CD4-positive, alpha-beta T cell treated with Interferon alpha-2 for 1 hour (primary cell): ENCODE data around the gene DPM3.
"Not testable (repeated sequence)": the region's sequence is repeated elsewhere in the genome, so short reads cannot be mapped to it uniquely, and the experiment has no call there.

Experiments used
- DNase-seq, 2 donors: peaks; one replicate each; pipeline ENCODE4 v3.0.0-alpha.2; 2020 to 2022

Gene DPM3

DNA sequence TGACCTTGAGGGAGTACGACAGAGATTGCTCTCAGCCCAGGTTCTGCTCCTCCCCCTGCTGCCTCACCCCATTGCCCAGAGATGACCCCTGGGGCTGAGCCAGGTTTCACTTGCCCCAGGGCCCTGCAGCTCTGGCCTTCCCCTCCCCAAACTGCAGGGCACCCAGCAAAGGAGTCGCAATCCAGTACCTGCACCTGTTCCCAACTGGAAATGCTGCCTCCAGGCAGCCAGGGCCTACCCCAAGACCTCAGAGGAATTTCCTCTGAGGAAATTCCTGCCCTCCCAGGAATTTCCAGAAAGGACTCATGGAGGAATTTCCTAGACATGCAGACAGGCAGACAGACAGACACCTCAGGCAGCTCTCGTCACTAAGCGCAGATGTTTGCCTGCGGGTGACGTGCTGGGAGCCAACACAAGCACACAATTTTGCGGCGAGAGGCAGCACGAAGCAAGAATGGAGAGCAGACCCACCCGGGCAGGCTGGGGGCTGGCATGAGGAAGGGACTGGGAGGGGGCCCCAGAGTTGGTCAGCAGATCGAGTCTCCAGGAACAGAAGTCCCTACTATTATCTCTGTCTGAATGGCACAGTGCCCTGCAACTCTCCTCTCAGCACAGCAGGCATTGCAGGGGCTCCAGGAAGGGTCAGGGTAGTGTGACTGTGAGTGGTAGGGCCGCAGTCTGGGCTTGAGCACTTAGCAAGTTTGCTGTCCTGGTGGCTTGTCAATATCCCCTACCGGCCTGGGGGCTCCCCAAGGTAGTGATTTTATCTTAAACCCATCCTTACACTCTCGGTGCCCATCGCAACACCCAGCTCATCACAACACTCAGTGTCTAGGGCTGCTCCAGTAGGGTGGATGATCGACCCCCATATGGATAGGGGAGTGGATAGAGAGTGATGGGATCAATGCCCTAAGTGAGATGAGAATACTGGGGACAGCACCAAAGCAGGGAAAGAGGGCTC, 15.5 kb downstream of the DPM3 start:
- DNase-seq: no peak

DNA sequence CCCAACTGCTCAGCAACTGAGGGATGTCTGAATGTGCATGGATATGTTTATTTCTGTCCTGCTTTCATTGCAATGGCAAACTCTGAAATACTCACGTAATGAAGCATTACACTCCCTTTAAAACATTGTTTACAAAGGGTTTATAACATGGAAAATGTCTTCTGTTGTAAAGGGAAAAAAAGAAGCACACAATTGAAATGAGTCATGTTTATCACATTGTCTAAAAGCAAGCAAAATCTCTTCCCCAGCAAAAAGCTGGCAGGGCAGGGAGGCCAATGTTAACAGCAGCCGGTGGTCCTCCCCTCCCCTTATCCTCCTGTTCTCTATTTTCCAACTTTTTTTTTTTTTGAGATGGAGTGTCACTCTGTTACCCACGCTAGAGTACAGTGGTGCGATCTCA, 16.5 kb downstream of the DPM3 start:
- DNase-seq: no peak

DNA sequence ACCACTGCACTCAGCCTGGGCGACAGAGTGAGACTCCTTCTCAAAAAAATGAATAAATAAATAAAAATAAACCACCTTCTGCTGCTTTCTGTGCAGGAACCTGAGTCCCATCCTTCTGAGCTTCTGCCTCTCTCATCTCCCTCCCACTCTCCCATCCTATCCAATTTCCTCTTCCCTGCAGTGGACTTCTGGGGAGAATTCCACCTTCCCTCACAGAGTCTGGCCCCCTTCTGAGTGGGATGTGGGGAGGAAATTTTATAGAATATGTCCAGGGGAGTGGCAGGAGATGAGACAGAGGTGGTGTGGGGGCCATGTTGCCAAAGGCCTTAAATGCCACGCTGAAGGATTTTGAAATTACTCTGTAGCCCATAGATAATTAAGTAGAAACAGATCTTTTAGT, 18.0 kb downstream of the DPM3 start:
- DNase-seq: no peak

DNA sequence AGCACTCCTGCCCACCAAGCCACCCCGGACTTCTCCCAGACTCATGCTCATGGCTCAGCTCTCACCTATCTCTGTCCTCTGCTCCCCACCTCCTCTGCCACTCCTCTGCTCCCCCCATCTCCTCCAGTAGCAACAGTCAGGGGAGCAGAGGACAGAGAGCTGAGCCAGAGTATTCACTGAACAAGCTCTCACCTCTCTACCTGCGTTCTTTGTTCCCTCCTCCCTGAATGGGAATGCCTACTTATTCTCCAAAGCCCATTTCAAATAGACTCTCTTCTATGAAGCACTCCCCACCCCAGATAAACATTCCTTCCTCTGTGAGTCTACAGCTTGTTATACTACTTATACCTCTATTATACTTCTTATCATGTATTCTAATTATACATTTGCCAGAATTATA, 19.1 kb downstream of the DPM3 start:
- no peak for DNase-seq

DNA sequence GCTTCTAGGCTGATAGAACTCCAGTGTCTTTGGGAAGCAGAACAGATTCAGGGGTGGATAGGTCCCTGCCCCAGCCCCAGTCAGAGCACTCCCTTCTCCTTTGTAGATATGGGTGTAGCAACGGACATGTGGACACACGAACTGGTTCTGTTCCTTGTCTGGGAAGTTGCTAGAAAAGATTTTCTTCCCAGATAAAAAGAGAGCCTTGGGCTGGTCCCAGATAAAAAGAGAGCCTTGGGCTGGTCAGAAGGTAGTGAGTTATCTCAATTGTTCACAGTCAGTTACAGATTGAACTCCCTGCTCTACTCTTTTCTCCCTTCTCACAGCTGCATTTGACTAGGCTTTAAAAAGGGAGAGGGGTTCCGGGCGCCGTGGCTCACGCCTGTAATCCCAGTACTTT, 20.1 kb downstream of the DPM3 start:
- no peak for DNase-seq

DNA sequence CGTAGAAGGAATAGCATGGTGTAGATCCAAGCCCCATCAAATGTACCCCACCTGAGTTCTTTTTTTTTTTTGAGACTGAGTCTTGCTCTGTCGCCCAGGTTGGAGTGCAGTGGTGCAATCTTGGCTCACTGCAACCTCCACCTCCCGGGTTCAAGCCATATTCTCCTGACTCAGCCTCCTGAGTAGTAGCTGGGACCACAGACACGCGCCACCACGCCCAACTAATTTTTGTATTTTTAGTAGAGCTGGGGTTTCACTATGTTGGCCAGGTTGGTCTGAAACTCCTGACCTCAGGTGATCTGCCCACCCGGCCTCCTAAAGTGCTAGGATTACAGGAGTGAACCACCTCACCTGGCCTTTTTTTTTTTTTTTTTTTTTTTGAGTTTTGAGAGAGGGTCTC, 22.2 kb downstream of the DPM3 start:
- not testable (repeated sequence) for DNase-seq

DNA sequence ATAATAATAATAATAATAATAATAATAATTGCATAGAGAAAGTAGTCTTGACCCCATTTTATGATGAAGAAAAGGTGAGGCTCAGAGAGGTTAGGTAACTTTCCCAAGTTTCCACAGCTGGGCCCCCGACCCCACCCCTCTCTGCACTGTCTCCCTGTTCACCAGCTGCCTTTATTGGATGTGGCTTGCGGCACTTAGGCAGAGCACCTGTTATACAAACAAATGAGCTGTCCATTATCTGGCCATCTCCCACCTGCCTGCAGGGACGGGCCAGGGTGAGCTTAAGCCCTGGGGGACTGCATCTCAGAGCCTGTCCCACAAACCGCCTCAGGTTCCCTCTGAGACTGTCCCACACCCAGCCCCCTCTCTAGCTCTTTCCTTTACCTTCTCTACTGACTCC, 22.7 kb downstream of the DPM3 start:
- no peak for DNase-seq

DNA sequence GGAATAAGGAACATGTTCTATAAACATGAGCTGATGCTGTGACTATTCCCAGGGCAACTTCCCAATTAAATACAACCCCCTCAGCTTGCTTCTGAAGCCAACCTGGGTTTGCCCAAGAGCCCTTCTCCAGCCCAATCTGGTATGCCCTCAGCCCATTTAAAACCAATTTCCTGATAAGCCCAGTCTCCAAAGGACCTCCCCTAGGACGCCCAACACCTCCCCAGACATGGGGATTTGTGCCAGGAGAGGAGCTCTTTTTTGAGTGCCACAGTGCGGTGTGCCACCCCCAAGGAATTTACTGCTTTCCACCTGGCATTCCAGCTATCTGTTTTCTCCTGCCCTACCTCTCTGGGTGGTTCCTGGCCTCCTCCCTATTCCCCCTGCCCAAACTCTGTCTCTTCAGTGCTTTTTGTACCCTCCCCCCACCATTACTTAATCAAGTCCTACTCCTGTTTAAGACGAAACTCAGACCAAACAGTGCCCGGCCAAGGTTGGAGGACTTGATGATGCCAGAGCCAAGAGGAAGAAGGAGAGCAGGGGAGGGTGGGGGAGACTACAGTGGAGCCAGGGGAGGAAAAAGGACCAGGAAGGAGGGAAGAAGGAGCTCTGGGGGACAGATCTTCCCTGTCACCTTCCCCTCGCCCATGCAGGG, 24.1 kb downstream of the DPM3 start:
- no peak for DNase-seq

DNA sequence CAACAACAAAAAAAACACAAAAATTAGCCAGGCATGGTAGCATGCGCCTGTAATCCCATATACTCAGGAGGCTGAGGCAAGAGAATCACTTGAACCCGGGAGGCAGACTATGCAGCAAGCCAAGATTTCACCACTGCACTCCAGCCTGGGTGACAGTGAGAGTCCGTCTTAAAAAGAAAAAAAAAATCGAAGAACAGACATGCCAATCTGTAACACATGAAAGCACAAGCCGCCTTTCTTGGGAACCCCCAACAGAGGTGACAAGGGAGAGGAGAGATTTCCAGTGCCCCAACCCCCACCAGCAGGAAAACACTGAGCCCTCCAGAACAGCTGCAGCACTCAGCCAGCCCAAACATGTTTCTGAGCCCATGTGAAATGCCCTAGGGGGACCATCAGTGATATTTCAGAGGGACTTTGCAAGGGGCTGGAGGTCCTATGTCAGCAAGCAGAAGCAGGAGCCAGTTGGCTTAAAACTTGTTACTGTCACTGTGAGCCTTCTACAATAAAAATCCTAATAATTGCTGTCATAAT, 26.8 kb downstream of the DPM3 start:
- DNase-seq: no peak

DNA sequence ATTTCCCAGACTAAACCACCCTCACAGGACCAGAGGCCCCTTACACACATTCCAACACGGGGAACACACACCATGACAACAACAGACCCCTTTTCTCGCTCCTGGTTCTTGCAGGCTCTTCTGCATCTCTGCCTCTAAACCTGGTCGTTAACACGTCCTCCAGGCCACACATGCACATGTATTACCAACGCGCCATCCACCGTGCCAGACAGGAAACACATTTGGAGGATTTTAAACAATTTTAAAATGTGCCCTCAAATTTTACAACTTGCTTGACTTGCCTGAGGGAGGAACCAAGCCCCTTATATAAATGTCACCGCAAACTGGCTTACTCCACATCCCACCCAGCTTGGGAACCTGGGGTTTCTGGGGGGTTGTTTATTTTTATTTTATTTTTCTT, 29.5 kb downstream of the DPM3 start:
- no peak for DNase-seq

DNA sequence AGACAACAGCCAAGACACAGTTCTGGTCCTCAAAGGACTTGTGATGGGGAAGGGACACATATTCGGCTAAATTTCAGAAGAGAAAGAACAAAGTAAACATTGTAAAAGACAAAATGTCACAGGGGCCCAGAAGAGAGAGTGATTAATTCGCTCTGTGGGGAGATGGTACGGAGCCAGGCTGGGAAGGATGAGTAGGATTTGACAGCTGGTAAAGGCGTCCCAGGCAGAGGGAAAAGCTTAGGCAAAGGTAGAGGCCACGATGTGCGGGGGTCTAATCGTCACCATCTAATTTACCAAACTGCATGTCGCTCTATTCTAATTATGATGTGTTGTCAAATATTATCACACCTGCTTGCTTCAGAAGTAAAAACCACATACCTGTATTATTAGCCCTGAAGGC, 29.9 kb downstream of the DPM3 start:
- no peak for DNase-seq

DNA sequence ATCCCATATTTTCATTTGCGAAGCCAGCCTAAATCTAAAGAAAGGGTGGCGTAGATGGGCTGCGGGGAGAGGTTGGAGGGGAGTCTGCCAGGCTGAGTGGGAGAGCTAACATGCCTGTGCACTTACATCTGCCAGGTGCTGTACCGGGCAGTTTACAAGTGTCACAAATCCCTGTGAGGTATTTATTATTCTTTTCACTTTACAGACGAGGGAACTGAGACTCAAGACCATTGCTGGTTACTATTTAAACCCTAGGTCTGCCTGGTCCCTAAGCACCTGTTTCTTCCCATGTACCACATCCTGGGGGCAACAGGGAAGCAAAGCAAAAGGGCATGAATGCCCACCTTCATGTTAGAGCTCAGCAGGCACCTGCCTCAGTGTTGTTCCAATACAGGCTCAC, 32.0 kb downstream of the DPM3 start:
- DNase-seq: no peak

DNA sequence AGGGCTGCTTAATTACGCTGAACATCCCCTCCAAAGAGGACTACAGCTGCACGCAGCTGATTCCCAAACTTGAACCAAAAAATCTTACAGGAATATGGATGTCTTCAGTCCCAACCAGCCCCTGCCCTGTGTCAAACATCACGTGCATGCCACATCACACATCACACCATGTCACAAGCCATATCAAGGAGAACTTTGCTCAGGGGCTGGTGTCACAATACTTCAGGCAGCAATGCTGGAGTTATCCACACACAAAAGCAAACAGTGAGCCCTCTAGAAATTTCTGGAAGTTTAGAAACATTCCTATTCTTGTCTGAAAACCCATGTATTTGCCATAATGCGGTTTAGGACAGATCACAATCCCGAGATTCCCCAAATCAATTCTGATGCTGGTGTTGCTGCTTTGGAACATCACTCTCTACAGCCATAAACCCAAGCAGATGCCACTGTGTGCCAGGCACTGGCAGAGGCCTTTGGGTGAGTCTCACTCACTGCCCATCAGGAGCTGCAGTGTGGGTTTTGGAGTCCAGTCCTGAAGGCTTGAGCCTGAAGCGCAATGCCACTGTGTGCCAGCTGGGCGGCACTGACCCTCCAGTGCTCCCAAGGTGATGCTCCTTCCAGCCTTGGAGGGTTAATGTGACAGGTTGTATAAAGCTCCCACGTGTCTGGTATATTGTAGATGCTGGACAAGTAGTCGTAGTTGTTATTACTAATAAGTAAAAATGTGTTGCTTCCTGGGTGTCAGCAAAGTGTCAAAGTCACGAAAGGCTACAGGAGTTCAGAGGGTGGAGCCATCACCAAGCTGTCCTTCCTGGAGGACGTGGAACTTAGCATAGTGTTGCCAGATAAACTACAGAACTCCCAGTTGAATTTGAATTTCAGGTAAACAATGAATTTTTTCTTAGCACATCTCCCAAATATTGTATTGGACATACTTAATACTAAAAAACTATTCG, 32.7 kb downstream of the DPM3 start:
- DNase-seq: no peak

DNA sequence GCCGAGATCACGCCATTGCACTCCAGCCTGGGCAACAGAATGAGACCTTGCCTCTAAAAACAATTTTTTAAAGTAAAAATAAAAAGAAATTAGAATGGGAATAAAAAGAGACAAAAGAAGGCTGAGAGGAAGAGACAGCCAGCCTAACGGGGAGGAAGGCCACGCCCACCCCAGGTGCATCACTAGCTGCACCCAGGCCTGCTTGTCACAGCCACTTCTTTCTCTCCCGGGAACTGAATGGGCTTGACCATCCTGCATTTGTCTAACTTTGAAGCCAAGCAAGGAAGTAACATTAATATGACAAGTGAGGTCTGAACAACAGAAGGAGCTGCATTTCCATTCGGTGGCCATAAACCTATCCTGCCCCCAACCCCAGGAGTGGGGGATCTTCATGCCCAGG, 33.5 kb downstream of the DPM3 start:
- DNase-seq: no peak

DNA sequence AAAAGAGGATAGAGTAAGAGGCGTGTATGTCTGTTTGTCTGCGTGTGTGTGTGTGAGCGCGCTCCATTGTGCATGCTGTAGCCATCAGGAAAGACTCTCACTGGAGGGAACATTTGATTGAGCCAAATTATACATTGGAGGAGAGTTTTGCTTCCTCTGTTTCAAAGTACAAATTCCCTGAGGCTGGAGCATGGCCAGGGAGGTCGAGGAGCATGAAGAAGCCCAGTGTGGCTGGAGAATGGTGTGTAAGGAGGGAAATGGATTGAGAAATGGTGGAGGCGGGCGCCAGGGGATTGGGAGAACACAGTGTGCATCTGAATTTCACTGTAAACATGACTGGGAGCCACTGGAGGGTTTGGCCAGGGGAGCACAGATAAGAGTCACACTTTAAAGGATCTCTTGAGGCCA, 34.7 kb downstream of the DPM3 start:
- DNase-seq: no peak

DNA sequence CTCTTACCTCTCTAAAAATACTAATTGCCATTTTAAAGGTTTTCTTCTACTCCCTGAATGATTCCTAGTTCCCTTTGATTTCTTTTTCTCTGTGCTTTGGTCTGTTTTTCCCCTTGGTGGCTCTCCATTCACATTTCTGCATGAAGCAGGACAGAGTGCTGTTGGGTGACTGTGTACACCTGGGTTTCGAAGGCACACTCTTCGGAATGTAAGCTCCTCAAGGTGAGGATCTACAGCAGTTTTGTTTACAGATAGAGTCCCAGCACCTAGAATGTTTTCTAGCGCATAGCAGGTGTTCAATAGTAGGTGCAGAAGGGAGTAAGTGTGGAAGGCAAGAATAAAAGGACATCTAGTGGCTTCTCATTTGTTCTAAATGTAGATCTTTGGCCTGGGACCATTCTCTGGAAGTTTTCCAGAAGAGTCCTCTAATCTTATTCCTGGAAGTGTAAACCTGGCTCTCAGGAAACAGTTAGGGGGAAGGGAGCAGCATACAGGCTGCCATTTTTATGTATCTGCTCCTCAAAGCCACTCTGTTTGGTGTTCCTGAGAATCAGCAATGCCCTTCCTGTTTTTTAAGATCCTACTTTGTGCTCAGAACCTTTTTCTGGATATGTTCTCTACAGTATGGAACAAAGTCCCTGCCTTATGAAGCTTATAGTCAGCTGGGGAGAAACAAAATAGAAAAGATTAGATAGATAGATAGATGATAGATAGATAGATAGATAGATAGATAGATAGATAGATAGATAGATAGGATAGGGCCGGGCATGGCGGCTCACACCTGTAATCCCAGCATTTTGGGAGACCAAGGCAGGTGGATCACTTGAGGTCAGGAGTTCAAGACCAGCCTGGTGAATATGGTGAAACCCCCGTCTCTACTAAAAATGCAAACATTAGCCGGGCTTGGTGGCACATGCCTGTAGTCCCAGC, 35.5 kb downstream of the DPM3 start:
- DNase-seq: no peak

DNA sequence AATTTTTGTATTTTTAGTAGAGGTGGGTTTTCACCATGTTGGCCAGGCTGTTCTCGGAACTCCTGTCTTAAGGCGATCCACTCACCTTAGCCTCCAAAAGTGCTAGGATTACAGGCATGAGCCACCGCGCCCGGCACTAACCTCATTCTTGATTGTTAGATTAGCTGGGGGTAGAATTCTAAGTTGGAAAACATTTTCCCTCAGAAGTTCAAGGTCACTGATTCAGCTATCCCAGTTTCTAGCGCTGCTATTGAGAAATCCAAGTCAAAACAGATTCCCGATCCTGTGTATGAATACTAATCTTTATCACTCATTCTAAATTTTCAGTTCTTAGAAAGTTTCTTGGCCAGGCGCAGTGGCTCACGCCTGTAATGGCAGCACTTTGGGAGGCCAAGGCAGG, 37.0 kb downstream of the DPM3 start:
- no peak for DNase-seq

DNA sequence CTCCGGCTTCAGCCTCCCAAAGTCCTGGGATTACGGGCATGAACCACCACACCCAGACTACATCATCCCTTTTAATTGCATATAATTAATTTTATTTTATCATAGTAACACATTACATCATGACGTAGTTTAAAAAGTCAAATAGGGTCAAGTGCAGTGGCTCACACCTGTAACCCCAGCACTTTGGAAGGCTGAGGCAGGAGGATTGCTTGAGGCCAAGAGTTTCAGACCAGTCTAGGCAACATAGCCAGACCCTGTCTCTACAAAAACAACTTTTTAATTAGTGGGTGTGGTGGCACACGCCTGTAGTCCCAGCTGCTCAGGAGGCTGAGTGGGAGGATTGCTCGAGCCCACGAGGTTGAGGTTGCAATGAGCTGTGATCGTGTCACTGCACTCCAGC, 41.0 kb downstream of the DPM3 start:
- no peak for DNase-seq

DNA sequence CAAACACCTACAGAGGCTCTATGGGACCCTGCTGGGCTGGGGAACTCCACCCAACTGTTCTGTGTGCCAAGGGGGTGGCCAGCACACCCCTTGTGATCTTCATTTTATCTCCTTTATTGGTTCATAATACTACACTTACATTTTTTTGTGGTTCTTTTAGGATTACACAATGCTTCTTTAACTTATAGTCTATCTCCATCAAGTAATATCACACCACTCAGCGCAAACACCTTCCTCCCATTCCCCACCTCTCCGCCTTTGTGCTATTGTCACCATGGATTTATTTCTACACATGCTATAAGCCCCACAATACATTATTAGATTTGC, 45.7 kb downstream of the DPM3 start:
- DNase-seq: no peak

DNA sequence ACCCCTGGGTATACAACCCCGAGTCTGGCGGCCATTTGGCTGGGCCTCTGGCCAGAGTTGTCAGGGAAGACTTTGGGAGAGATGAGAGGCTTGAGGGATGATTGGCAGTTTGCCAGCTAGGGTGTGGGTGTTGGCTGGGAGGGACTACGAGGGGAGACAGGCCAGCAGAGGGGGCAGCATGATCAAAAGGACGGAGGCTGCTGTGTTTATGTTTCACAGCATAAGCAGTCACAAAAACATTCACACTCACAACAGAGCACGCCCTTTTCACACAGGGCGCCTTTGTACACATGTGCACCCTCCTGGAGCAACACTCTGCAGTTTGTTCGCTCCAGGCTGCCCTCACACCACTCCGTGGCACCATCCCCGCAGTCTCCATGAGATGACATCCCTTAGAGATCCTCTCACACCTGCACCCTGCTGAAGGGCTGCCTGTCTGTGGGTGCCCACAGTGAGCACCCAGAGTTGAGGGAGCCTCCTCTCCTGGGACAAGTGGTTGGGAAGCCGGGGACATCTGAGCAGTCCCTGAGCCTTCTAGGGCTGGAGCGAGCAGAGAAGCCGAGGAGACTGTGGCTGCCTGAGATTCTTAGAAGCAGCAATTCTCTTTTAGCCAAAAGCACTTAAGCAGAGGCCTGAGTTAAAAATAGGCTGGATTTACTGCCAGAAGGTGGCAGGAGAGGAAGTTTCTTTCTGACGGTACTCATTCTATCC, 46.3 kb downstream of the DPM3 start:
- DNase-seq: peak in 1 of 2 donors; percentile 33

DNA sequence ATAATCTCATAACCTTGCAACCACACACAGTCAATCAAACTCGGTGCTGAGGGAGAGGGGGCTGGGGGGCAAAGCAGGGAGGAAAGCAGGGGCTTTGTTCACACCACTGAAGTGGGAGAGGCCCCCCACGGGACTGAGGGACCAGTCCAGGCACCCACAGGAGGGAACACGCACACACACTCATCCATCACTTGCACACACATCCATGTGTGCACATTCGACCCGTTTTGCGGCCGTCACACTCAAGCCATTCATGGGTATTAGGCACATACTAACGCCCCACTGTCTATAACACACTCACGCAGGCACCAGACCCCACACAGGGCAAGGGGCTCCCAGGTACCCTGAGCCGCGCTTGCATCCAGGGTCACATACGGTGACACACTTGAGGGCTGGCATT, 47.7 kb downstream of the DPM3 start:
- DNase-seq: no peak
